ENCODE data around the gene CMKLR1. TPM values are rescaled to one million over a fixed set of nuclear protein-coding genes. Genes with fewer than 3 reads are reported as not detected.

Gene CMKLR1
- total RNA-seq, 1 experiment from 2014 or later: 0.66 TPM

DNA sequence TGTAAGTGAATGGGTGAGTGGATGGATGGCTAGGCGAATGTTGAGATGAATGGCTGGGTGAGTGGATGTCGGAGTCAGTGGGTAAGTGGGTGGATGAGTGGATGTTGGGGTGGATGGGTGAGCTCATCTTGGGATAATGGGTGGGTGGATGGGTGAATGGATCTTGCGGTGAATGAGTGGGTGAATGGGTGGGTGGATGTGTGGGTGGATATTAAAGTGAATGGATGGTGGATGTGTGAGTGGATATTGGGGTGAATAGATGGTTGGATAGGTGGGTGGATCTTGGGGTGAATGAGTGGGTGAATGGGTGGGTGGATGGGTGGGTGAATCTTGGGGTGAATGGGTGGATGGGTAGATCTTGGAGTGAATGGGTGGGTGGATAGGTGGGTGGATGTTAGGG lies 51.9 kb downstream of the CMKLR1 start:
- Histone ChIP-seq H2BK20ac (ENCODE audit: low read depth, low read length, poor library complexity, severe bottlenecking) (no peak overlapping the region), H2BK12ac (ENCODE audit: insufficient read length, low read depth, low read length) (no peak overlapping the region), H3K4ac (ENCODE audit: low read depth, low read length) (no peak overlapping the region), H3K4me2 (ENCODE audit: insufficient read depth, insufficient read length, low read length) (no peak overlapping the region), H2BK120ac (ENCODE audit: low read depth, low read length, poor library complexity, severe bottlenecking) (no peak overlapping the region), H4K8ac (replicated peaks; ENCODE audit: insufficient read length, low read depth, low read length) (no peak overlapping the region), H4K91ac (ENCODE audit: insufficient read length, low read depth, low read length) (no peak overlapping the region), H4K5ac (ENCODE audit: insufficient read length, low read depth, low read length) (no peak overlapping the region), H3K56ac (ENCODE audit: insufficient read length, low read depth, low read length) (no peak overlapping the region), H3K4me1 (ENCODE audit: insufficient read depth, low read length) (no peaks in the 10 kb centered on the region), H3T11ph (ENCODE audit: low read length) (no peak overlapping the region), H3K23me2 (ENCODE audit: insufficient read length, low read depth, low read length, poor library complexity, severe bottlenecking) (no peaks in the 10 kb centered on the region), H3K18ac (ENCODE audit: insufficient read length, low read depth, low read length) (no peak overlapping the region), H3K9ac (ENCODE audit: extremely low read depth, insufficient read length, low read length) (no peak overlapping the region), H3K23ac (ENCODE audit: insufficient read length, low read depth, low read length) (no peak overlapping the region), H2BK15ac (ENCODE audit: low read depth, low read length) (no peak overlapping the region), H3K27me3 (ENCODE audit: insufficient read depth, low read length) (no peaks in the 10 kb centered on the region), H3K9me3 (ENCODE audit: control insufficient read depth, low read depth, low read length) (no peaks in the 10 kb centered on the region), H4K20me1 (ENCODE audit: control insufficient read depth, insufficient read depth, insufficient read length) (peaks cover 3% of the 10 kb centered on the region), H3K14ac (ENCODE audit: insufficient read depth, low read length) (no peak overlapping the region), H3K79me1 (ENCODE audit: insufficient read depth, low read depth, low read length, poor library complexity, severe bottlenecking) (no peaks in the 10 kb centered on the region), H2AFZ (ENCODE audit: low read length) (no peak overlapping the region), H2BK5ac (ENCODE audit: insufficient read length, low read length) (no peak overlapping the region), H3K79me2 (ENCODE audit: insufficient read depth, low read length) (no peaks in the 10 kb centered on the region), H2AK5ac (ENCODE audit: insufficient read length, low read length) (no peak overlapping the region), H3K27ac (ENCODE audit: insufficient read length, low read depth, low read length) (no peak overlapping the region)
- no peak for DNase-seq
- no peak overlapping the region for H3K4me3 Mint-ChIP-seq
- no peaks in the 10 kb centered on the region for H3K9me3 Mint-ChIP-seq
- peaks cover 7% of the 10 kb centered on the region for H3K27me3 Mint-ChIP-seq (ENCODE audit: low read depth)
- H3K36me3 Mint-ChIP-seq (ENCODE audit: insufficient read depth in 1 of 3, low read depth in 3 of 3): peaks cover 0 to 6% (median 3%) of the 10 kb centered on the region in 3 experiments; a peak in 1 of 7 replicates
- WGBS (ENCODE audit: extremely low coverage, insufficient read length, low lambda C conversion rate): 100% methylated on average over 1 of the region's 3 CpGs
- TF ChIP-seq, protein P1, sequence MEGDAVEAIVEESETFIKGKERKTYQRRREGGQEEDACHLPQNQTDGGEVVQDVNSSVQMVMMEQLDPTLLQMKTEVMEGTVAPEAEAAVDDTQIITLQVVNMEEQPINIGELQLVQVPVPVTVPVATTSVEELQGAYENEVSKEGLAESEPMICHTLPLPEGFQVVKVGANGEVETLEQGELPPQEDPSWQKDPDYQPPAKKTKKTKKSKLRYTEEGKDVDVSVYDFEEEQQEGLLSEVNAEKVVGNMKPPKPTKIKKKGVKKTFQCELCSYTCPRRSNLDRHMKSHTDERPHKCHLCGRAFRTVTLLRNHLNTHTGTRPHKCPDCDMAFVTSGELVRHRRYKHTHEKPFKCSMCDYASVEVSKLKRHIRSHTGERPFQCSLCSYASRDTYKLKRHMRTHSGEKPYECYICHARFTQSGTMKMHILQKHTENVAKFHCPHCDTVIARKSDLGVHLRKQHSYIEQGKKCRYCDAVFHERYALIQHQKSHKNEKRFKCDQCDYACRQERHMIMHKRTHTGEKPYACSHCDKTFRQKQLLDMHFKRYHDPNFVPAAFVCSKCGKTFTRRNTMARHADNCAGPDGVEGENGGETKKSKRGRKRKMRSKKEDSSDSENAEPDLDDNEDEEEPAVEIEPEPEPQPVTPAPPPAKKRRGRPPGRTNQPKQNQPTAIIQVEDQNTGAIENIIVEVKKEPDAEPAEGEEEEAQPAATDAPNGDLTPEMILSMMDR (conservative IDR thresholded peaks at IDR 0.05): no peak
- peaks cover 30 to 31% of the 10 kb centered on the region in 2 experiments for H3K4me1 Mint-ChIP-seq
- no peak overlapping the region for H3K27ac Mint-ChIP-seq

All from H9 (cell line).